ENCODE measurements around the gene CTIF.

GRCh38 chr18:48800876-48801727 is 262.3 kb downstream of the CTIF start:
- TF ChIP-seq, protein P1, sequence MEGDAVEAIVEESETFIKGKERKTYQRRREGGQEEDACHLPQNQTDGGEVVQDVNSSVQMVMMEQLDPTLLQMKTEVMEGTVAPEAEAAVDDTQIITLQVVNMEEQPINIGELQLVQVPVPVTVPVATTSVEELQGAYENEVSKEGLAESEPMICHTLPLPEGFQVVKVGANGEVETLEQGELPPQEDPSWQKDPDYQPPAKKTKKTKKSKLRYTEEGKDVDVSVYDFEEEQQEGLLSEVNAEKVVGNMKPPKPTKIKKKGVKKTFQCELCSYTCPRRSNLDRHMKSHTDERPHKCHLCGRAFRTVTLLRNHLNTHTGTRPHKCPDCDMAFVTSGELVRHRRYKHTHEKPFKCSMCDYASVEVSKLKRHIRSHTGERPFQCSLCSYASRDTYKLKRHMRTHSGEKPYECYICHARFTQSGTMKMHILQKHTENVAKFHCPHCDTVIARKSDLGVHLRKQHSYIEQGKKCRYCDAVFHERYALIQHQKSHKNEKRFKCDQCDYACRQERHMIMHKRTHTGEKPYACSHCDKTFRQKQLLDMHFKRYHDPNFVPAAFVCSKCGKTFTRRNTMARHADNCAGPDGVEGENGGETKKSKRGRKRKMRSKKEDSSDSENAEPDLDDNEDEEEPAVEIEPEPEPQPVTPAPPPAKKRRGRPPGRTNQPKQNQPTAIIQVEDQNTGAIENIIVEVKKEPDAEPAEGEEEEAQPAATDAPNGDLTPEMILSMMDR (IDR thresholded peaks at IDR 0.05; ENCODE audit: poor library complexity, severe bottlenecking): no peak
- TF ChIP-seq EZH2 (IDR thresholded peaks at IDR 0.05; ENCODE audit: borderline replicate concordance, insufficient read depth, low read length, poor library complexity, severe bottlenecking): no peak

Measured in neural cell (in vitro differentiated cells).